Endothelial cell (in vitro differentiated cells): ENCODE data around the gene MUC6. TPM values are rescaled to one million over a fixed set of nuclear protein-coding genes. Genes with fewer than 3 reads are reported as not detected.

Experiments
- DNase-seq: peaks from one replicate; pipeline ENCODE4 v3.0.0; 2021; ENCODE audit warnings: low spot score
- H3K27ac Mint-ChIP-seq: one replicate; pipeline ENCODE4 v1.8.0; 2021; ENCODE audit warnings: mixed read lengths, inconsistent platforms; ENCODE audit not compliant: unreplicated experiment
- H3K27me3 Mint-ChIP-seq: one replicate; pipeline ENCODE4 v1.8.0; 2021; ENCODE audit warnings: mild to moderate bottlenecking, moderate library complexity, mixed read lengths, inconsistent platforms; ENCODE audit not compliant: unreplicated experiment
- H3K36me3 Mint-ChIP-seq: one replicate; pipeline ENCODE4 v1.8.0; 2021; ENCODE audit warnings: mild to moderate bottlenecking, low read depth, mixed read lengths, inconsistent platforms; ENCODE audit not compliant: unreplicated experiment
- H3K4me1 Mint-ChIP-seq: one replicate; pipeline ENCODE4 v1.8.0; 2021; ENCODE audit warnings: mild to moderate bottlenecking, mixed read lengths, inconsistent platforms; ENCODE audit not compliant: unreplicated experiment
- H3K4me3 Mint-ChIP-seq: one replicate; pipeline ENCODE4 v1.8.0; 2021; ENCODE audit warnings: mild to moderate bottlenecking, mixed read lengths, inconsistent platforms; ENCODE audit not compliant: unreplicated experiment
- H3K9me3 Mint-ChIP-seq: one replicate; pipeline ENCODE4 v1.8.0; 2021; ENCODE audit warnings: mixed read lengths, inconsistent platforms; ENCODE audit not compliant: unreplicated experiment
- CTCF ChIP-seq: fragments of 200-600 bp; sonication (generic); IDR thresholded peaks from one replicate; pipeline ENCODE4 v1.5.0; 2021; ENCODE audit warnings: antibody characterized with exemption; ENCODE audit not compliant: unreplicated experiment
- total RNA-seq: library from RNA; stranded (reverse); fragmentation: NEBNext Ultra II Directional; extraction: Animal tissue kit (Norgen Biotek cat#: 25700); gene quantifications from one replicate; pipeline ENCODE4 v1.2.1, GENCODE V29; 2021; ENCODE audit not compliant: unreplicated experiment

Gene MUC6
- total RNA-seq, 1 donor from 2014 or later, result not detected

GRCh38 chr11:1042626-1043562, 6.4 kb upstream of the MUC6 start:
- H3K4me1 Mint-ChIP-seq, result peaks cover 17% of the 10 kb centered on the region
- no peak overlapping the region for H3K27ac Mint-ChIP-seq
- peaks cover 9% of the 10 kb centered on the region for H3K36me3 Mint-ChIP-seq
- no peak for DNase-seq
- no peak for TF ChIP-seq CTCF
- H3K27me3 Mint-ChIP-seq, result peaks cover 23% of the 10 kb centered on the region
- no peak overlapping the region for H3K4me3 Mint-ChIP-seq
- no peaks in the 10 kb centered on the region for H3K9me3 Mint-ChIP-seq

- H3K27ac Mint-ChIP-seq, result no peak overlapping the region
- H3K4me3 Mint-ChIP-seq, result no peak overlapping the region
- peaks cover 9% of the 10 kb centered on the region for H3K36me3 Mint-ChIP-seq
- no peaks in the 10 kb centered on the region for H3K9me3 Mint-ChIP-seq
- no peak for DNase-seq
- peaks cover 24% of the 10 kb centered on the region for H3K27me3 Mint-ChIP-seq
- TF ChIP-seq CTCF, result no peak
- peaks cover 8% of the 10 kb centered on the region for H3K4me1 Mint-ChIP-seq
These were observed 5.6 kb upstream of the MUC6 start for GRCh38 chr11:1041936-1042608.

GRCh38 chr11:1041471-1041870, 5.0 kb upstream of the MUC6 start:
- Mint-ChIP-seq H3K9me3 (no peaks in the 10 kb centered on the region), H3K27ac (no peak overlapping the region), H3K36me3 (peaks cover 9% of the 10 kb centered on the region), H3K4me3 (no peak overlapping the region), H3K27me3 (peaks cover 24% of the 10 kb centered on the region), H3K4me1 (peaks cover 6% of the 10 kb centered on the region)
- DNase-seq, result no peak
- no peak for TF ChIP-seq CTCF

GRCh38 chr11:1041149-1041467, 4.6 kb upstream of the MUC6 start:
- Mint-ChIP-seq H3K4me1 (peaks cover 6% of the 10 kb centered on the region), H3K27ac (no peak overlapping the region), H3K4me3 (no peak overlapping the region), H3K9me3 (no peaks in the 10 kb centered on the region), H3K27me3 (peaks cover 22% of the 10 kb centered on the region), H3K36me3 (peaks cover 9% of the 10 kb centered on the region)
- TF ChIP-seq CTCF, result no peak
- DNase-seq, result no peak
